ENCODE results near the gene JOSD1. TPM values are rescaled to one million over a fixed set of nuclear protein-coding genes. Genes with fewer than 3 reads are reported as not detected.

JOSD1 gene
- total and polyA plus RNA-seq, 9 of the 15 experiments (the other 6 are each of a cell fraction or from before 2014, with no cell fraction given), result 8.9 to 39.1 (median 30.4) TPM

GRCh38 chr22:38715852-38716251 lies 15.1 kb upstream of the JOSD1 start (continued):
- no peak for TF ChIP-seq ID3 (CRISPR knock-in tag; IDR thresholded peaks at IDR 0.05)
- TF ChIP-seq ID3 (tag; IDR thresholded peaks at IDR 0.05), result no peak
- TF ChIP-seq STAT6 (CRISPR knock-in tag; IDR thresholded peaks at IDR 0.05), result no peak
- TF ChIP-seq MTA3 (IDR thresholded peaks at IDR 0.05; ENCODE audit: borderline replicate concordance), result no peak
- TF ChIP-seq KDM2B (CRISPR knock-in tag; IDR thresholded peaks at IDR 0.05), result no peak

GRCh38 chr22:38715176-38715764 lies 14.5 kb upstream of the JOSD1 start:
- no peak overlapping the region for H3K4me3 ChIP-seq
- peaks cover 47% of the 10 kb centered on the region for H4K20me1 ChIP-seq (replicated peaks; ENCODE audit: control insufficient read depth, insufficient read depth, low read length)
- H3K27me3 ChIP-seq (ENCODE audit: control insufficient read depth in 2 of 2, insufficient read depth in 2 of 2, low read length in 2 of 2), result no peaks in the 10 kb centered on the region
- peaks cover 60% of the 10 kb centered on the region; the same call in 2 of the 3 replicates for H3K36me3 ChIP-seq (ENCODE audit: control insufficient read depth, insufficient read depth, low read length)
- intact Hi-C loops (cut with micrococcal nuclease) (no loop called here), in situ Hi-C loops (cut with MboI) (no loop called here)
- POLR2A ChIA-PET, result interaction anchor here (0.6 to 1.7 kb wide), 4 partner anchors 9 to 34 kb away, joined by 3 to 8 read pairs (median 4); partner anchors contain the start of genes GTPBP1 and TOMM22
- peak; percentile 6 for FAIRE-seq
- H3K4me1 ChIP-seq (replicated peaks in 1 of 2; ENCODE audit: control insufficient read depth in 2 of 2, insufficient read depth in 2 of 2, low read length in 2 of 2), result peaks cover 40 to 50% of the 10 kb centered on the region in 2 experiments; a peak in 4 of 5 replicates
- H3K9me1 ChIP-seq (ENCODE audit: control insufficient read depth, insufficient read depth, low read length), result peaks cover 3% of the 10 kb centered on the region
- no peaks in the 10 kb centered on the region for H3K9me3 ChIP-seq (replicated peaks; ENCODE audit: control insufficient read depth, insufficient read depth, low read depth, low read length)
- H2AFZ ChIP-seq (ENCODE audit: low read depth, low read length), result no peak overlapping the region
- no peak; the same call in 2 of the 3 replicates for ATAC-seq
- WGBS (ENCODE audit: insufficient coverage, low coverage, missing lambda C conversion rate), result 71% methylated on average over 9 of the region's 9 CpGs
- CTCF ChIA-PET (ENCODE audit: low intra/inter-chr PET ratio), result no interaction called here
- H3K9ac ChIP-seq (ENCODE audit: insufficient read depth in 1 of 2, low read depth in 2 of 2, low read length in 2 of 2), result peak overlapping the region in 1 of 2 experiments; percentile 65; a peak in 1 of 4 replicates
- peaks cover 63% of the 10 kb centered on the region for H3K79me2 ChIP-seq (ENCODE audit: control insufficient read depth, insufficient read depth, low read length)
- DNase-seq (ENCODE audit: extremely low read depth in 1 of 4, low spot score in 3 of 4), result no peak
- H3K4me2 ChIP-seq (ENCODE audit: insufficient read depth, low read length), result peak overlapping the region; percentile 41; the same call in 1 of the 2 replicates
- TF ChIP-seq CEBPG (CRISPR knock-in tag; IDR thresholded peaks at IDR 0.05) (no peak), CEBPG (tag; conservative IDR thresholded peaks at IDR 0.05 in 1 of 2, IDR thresholded peaks at IDR 0.05 in 1 of 2) (no peak), GABPA (tag; conservative IDR thresholded peaks at IDR 0.05; ENCODE audit: low read depth) (no peak), ZNF707 (CRISPR knock-in tag; conservative IDR thresholded peaks at IDR 0.05) (no peak)
- no TSS peak for BruUV-seq (replicated peaks)
- no peak overlapping the region; the same call in 2 of the 3 replicates for H3K27ac ChIP-seq (ENCODE audit: extremely low read depth, low read depth, low read length)

All from K562 (cell line).